ENCODE measurements around the gene CAMK1D. TPM values are rescaled to one million over a fixed set of nuclear protein-coding genes. Genes with fewer than 3 reads are reported as not detected.

CAMK1D gene
- total RNA-seq, 4 donors from 2014 or later: 0.55 to 2.2 (median 1.5) TPM

- intact Hi-C loops (cut with DNase I; ENCODE audit: low total_unique reads): no loop called here
- no peak for TF ChIP-seq CTCF (IDR thresholded peaks at IDR 0.05 in 4 of 5, conservative IDR thresholded peaks at IDR 0.05 in 1 of 5)
- no peak for TF ChIP-seq POLR2A (IDR thresholded peaks at IDR 0.05)
- H3K27me3 ChIP-seq: no peaks in the 10 kb centered on the region
- no peak overlapping the region for H3K4me3 ChIP-seq
- no peaks in the 10 kb centered on the region for H3K9me3 ChIP-seq
- no peaks in the 10 kb centered on the region for H3K36me3 ChIP-seq
- H3K4me1 ChIP-seq: no peaks in the 10 kb centered on the region
- no peak overlapping the region for H3K27ac ChIP-seq
- DNase-seq (no peak), ATAC-seq (no peak)
- in situ Hi-C loops (cut with MboI; ENCODE audit: low sequenced_read_pairs in 4 of 4): no loop called here
Measured at GRCh38 chr10:12822126-12822892, 473.0 kb downstream of the CAMK1D start.

- Histone ChIP-seq H3K27ac (no peak overlapping the region), H3K4me1 (no peaks in the 10 kb centered on the region), H3K9me3 (no peaks in the 10 kb centered on the region), H3K4me3 (no peak overlapping the region), H3K36me3 (no peaks in the 10 kb centered on the region), H3K27me3 (no peaks in the 10 kb centered on the region)
- DNase-seq (no peak), ATAC-seq (no peak)
- in situ Hi-C loops (cut with MboI; ENCODE audit: low sequenced_read_pairs in 4 of 4): no loop called here
- TF ChIP-seq CTCF (IDR thresholded peaks at IDR 0.05 in 4 of 5, conservative IDR thresholded peaks at IDR 0.05 in 1 of 5): no peak
- TF ChIP-seq POLR2A (IDR thresholded peaks at IDR 0.05): no peak
- intact Hi-C loops (cut with DNase I; ENCODE audit: low total_unique reads): no loop called here
Measured at GRCh38 chr10:12822893-12823170, 473.5 kb downstream of the CAMK1D start.

GRCh38 chr10:12823328-12823727 is 474.0 kb downstream of the CAMK1D start:
- no peak overlapping the region for H3K27ac ChIP-seq
- H3K36me3 ChIP-seq: no peaks in the 10 kb centered on the region
- DNase-seq (no peak), ATAC-seq (no peak)
- intact Hi-C loops (cut with DNase I; ENCODE audit: low total_unique reads): no loop called here
- TF ChIP-seq CTCF (IDR thresholded peaks at IDR 0.05 in 4 of 5, conservative IDR thresholded peaks at IDR 0.05 in 1 of 5) (no peak), POLR2A (IDR thresholded peaks at IDR 0.05) (no peak)
- H3K4me1 ChIP-seq: no peaks in the 10 kb centered on the region
- H3K27me3 ChIP-seq: no peaks in the 10 kb centered on the region
- H3K9me3 ChIP-seq: no peaks in the 10 kb centered on the region
- no peak overlapping the region for H3K4me3 ChIP-seq
- in situ Hi-C loops (cut with MboI; ENCODE audit: low sequenced_read_pairs in 4 of 4): no loop called here

GRCh38 chr10:12825260-12825849 is 476.0 kb downstream of the CAMK1D start:
- TF ChIP-seq CTCF (IDR thresholded peaks at IDR 0.05 in 4 of 5, conservative IDR thresholded peaks at IDR 0.05 in 1 of 5): no peak
- TF ChIP-seq POLR2A (IDR thresholded peaks at IDR 0.05): no peak
- Histone ChIP-seq H3K27ac (no peak overlapping the region), H3K4me1 (no peaks in the 10 kb centered on the region), H3K36me3 (no peaks in the 10 kb centered on the region), H3K9me3 (no peaks in the 10 kb centered on the region), H3K27me3 (no peaks in the 10 kb centered on the region), H3K4me3 (no peak overlapping the region)
- ATAC-seq (no peak), DNase-seq (no peak)
- in situ Hi-C loops (cut with MboI; ENCODE audit: low sequenced_read_pairs in 4 of 4) (no loop called here), intact Hi-C loops (cut with DNase I; ENCODE audit: low total_unique reads) (no loop called here)

Data from gastrocnemius medialis (tissue), 4 donors.